Measurements from ENCODE around the gene KCNH3. TPM values are rescaled to one million over a fixed set of nuclear protein-coding genes. Genes with fewer than 3 reads are reported as not detected.
A peak's percentile ranks its signal among the peaks of the same experiment; 100 is the strongest.

Gene KCNH3
- total and polyA plus RNA-seq, 2 experiments from 2014 or later, result 0.21 to 0.52 TPM

DNA sequence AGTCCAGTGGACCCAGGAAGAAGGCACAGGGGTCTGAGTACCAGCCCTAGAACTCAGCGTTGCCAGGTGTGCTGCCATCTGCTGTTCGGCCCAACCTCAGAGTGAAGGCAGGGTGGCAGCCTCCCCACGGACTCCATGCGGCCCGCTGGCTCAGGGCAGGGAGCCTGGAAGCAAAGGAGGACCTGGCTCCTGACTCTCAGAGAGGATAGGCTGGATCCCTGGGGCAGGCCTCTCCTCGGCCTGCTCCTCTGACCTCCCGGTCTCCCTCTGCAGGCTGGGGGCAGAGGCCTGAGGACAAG lies 19.0 kb downstream of the KCNH3 start:
- H3K4me1 Mint-ChIP-seq, result no peaks in the 10 kb centered on the region
- no peaks in the 10 kb centered on the region for H3K9me3 Mint-ChIP-seq
- Histone ChIP-seq H3K4me2 (no peak overlapping the region), H3K9me2 (ENCODE audit: insufficient read depth) (no peaks in the 10 kb centered on the region), H3K4me3 (no peak overlapping the region), H3K27me3 (ENCODE audit: insufficient read depth) (peaks cover 4% of the 10 kb centered on the region; the same call in 1 of the 2 replicates), H3K36me3 (ENCODE audit: insufficient read depth) (peaks cover 25% of the 10 kb centered on the region), H3K4me1 (ENCODE audit: insufficient read depth) (no peaks in the 10 kb centered on the region), H3K79me2 (replicated peaks; ENCODE audit: insufficient read depth) (no peaks in the 10 kb centered on the region), H4K20me1 (replicated peaks; ENCODE audit: insufficient read depth) (no peaks in the 10 kb centered on the region), H3K27ac (ENCODE audit: low read depth) (no peak overlapping the region), H3F3A (replicated peaks; ENCODE audit: low read depth) (no peaks in the 10 kb centered on the region), H2AFZ (no peak overlapping the region)
- H3K36me3 Mint-ChIP-seq (ENCODE audit: low read depth), result peaks cover 45% of the 10 kb centered on the region
- DNase-seq (ENCODE audit: low spot score) (peak; percentile 21), ATAC-seq (peak; percentile 20; the same call in 2 of the 3 replicates)
- H3K27ac Mint-ChIP-seq, result no peak overlapping the region
- peaks cover 13% of the 10 kb centered on the region for H3K27me3 Mint-ChIP-seq (ENCODE audit: insufficient read depth, low read depth, poor library complexity)
- H3K4me3 Mint-ChIP-seq, result no peak overlapping the region
- TF ChIP-seq ZNF331 (CRISPR knock-in tag; IDR thresholded peaks at IDR 0.05; ENCODE audit: low read depth), result no peak
- TF ChIP-seq, protein P1, sequence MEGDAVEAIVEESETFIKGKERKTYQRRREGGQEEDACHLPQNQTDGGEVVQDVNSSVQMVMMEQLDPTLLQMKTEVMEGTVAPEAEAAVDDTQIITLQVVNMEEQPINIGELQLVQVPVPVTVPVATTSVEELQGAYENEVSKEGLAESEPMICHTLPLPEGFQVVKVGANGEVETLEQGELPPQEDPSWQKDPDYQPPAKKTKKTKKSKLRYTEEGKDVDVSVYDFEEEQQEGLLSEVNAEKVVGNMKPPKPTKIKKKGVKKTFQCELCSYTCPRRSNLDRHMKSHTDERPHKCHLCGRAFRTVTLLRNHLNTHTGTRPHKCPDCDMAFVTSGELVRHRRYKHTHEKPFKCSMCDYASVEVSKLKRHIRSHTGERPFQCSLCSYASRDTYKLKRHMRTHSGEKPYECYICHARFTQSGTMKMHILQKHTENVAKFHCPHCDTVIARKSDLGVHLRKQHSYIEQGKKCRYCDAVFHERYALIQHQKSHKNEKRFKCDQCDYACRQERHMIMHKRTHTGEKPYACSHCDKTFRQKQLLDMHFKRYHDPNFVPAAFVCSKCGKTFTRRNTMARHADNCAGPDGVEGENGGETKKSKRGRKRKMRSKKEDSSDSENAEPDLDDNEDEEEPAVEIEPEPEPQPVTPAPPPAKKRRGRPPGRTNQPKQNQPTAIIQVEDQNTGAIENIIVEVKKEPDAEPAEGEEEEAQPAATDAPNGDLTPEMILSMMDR (conservative IDR thresholded peaks at IDR 0.05; ENCODE audit: low read depth in 2 of 2), result peak in 1 of 2 experiments; percentile 38; a peak in 2 of 4 replicates

GRCh38 chr12:49558526-49558925 lies 19.7 kb downstream of the KCNH3 start:
- Mint-ChIP-seq H3K9me3 (no peaks in the 10 kb centered on the region), H3K27me3 (ENCODE audit: insufficient read depth, low read depth, poor library complexity) (peaks cover 12% of the 10 kb centered on the region), H3K4me3 (no peak overlapping the region), H3K36me3 (ENCODE audit: low read depth) (peaks cover 51% of the 10 kb centered on the region), H3K27ac (no peak overlapping the region), H3K4me1 (no peaks in the 10 kb centered on the region)
- Histone ChIP-seq H3K9me2 (ENCODE audit: insufficient read depth) (no peaks in the 10 kb centered on the region), H3K4me1 (ENCODE audit: insufficient read depth) (no peaks in the 10 kb centered on the region), H3K27ac (ENCODE audit: low read depth) (no peak overlapping the region), H3K4me3 (no peak overlapping the region), H4K20me1 (replicated peaks; ENCODE audit: insufficient read depth) (no peaks in the 10 kb centered on the region), H3F3A (replicated peaks; ENCODE audit: low read depth) (no peaks in the 10 kb centered on the region), H3K36me3 (ENCODE audit: insufficient read depth) (peaks cover 27% of the 10 kb centered on the region), H2AFZ (no peak overlapping the region), H3K27me3 (ENCODE audit: insufficient read depth) (no peaks in the 10 kb centered on the region), H3K4me2 (no peak overlapping the region), H3K79me2 (replicated peaks; ENCODE audit: insufficient read depth) (no peaks in the 10 kb centered on the region)
- DNase-seq (ENCODE audit: low spot score) (no peak), ATAC-seq (no peak)
- TF ChIP-seq JUNB (IDR thresholded peaks at IDR 0.05; ENCODE audit: unreplicated experiment) (no peak), STAT1 (IDR thresholded peaks at IDR 0.05; ENCODE audit: unreplicated experiment) (no peak), EZH2 (IDR thresholded peaks at IDR 0.05; ENCODE audit: low read depth, unreplicated experiment) (no peak), NANOG (IDR thresholded peaks at IDR 0.05; ENCODE audit: borderline replicate concordance) (no peak), REST (IDR thresholded peaks at IDR 0.05; ENCODE audit: unreplicated experiment) (no peak), CREB1 (CRISPR knock-in tag; IDR thresholded peaks at IDR 0.05; ENCODE audit: low read depth) (no peak), POLR2AphosphoS5 (IDR thresholded peaks at IDR 0.05; ENCODE audit: low read depth) (no peak)
- TF ChIP-seq, protein P1 (conservative IDR thresholded peaks at IDR 0.05; ENCODE audit: low read depth in 2 of 2), result no peak

Data from GM23338 (cell line).